ENCODE results near the gene DUSP22. TPM values are rescaled to one million over a fixed set of nuclear protein-coding genes. Genes with fewer than 3 reads are reported as not detected.
A peak's percentile ranks its signal among the peaks of the same experiment; 100 is the strongest.

Gene DUSP22
- total RNA-seq, 1 donor from 2014 or later = 50.0 TPM

DNA sequence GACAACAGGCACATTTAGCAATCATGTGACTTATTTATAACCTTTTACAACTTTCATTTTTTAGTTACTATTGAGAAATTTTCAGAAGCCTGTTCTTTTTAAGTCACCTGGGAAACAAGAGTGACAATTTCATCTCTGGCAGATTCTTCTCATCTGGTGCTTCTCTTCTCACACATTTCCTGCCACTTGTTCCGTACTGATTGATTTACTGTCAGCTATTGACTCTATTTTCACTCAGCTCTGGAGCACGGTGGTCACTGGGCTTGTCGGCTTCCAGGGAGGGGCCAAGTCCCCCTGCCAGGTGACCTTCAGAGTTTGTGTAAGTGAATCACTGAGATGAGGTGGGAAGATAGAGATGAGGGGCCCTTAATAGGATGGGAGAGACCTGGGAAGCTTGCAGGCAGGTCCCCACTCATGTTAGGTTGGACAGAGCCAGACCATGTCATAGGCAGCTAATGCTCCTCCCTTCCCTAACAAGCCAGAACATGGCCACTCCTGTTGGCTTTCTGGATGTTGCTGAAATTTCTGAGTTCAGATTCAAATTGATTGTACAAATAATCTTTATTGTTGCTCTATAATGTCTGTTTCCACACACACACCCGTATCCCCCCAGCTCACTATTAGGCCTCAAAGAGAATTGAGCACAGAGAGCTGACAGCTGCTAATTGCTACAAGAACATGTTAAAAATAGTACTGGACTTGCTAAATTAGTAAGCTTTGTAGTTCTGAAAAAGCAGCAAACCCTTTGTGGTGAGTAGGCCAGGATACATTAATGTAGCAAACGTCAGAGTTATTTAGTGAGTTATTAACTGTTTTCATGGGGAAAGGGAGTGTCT, 13.3 kb downstream of the DUSP22 start:
- no peak for DNase-seq (ENCODE audit: missing footprints)
- intact Hi-C loops (cut with DNase I) = no loop called here
- peak; percentile 38 for ATAC-seq

DNA sequence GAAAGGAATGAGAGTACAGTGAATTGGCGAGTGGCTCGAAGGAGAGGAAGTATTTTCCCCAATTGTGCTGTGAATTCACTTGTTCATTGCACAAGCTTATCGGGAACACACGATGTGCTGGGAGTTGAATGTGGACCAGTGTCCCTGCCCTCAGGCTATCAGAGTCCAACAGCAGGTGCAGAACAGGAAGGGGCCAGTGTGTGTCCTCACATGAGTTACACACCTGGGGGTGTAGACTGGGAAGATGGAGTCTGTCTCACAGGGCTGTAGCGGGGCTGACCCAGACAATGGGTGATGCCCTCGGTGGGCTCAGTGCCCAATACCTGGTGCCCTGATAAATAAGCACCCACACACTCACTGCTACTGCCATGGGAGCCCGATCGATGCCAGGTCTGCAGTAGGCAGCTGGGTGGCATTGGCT, 14.4 kb downstream of the DUSP22 start:
- intact Hi-C loops (cut with DNase I) = no loop called here
- ATAC-seq (peak; percentile 11), DNase-seq (ENCODE audit: missing footprints) (no peak)

DNA sequence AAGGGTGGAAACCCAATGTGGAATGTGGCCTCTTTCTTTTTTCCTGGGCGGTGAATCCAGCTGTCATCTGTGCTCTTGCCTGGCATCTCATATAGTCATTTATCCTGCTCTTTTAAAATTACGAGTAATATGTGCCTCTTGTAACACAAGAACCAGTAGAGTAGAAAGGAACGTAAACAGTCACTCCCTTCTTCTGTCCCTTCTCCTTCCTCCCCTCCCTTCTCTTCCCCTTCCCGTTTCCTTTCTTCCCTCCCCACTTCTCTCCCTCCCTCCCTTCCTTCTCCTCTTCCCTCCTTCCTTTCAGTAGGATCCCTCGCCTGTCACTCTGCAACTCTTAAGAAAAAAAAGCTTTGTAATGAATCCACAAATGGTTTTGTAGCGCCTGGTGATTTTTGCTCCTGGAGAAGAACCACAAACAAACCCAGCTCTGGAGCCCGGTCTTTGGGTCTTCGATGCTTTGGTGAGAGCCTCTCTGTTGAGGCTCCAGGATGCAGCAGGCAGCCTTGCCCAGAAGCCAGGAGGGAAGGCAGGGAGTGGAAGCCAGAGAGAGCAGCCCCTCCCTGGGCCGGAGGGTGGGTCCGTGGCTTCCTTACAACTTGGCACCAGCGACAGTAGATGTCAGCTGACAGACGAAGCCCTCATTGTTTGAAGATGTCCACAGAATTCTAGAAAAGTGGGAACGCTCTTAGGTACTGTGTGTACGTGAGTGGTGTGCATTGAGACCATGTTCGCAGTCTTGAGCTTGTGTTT, 15.0 kb downstream of the DUSP22 start:
- ATAC-seq = no peak
- intact Hi-C loops (cut with DNase I) = no loop called here
- peak; percentile 74 for DNase-seq (ENCODE audit: missing footprints)

- intact Hi-C loops (cut with DNase I) = no loop called here
- ATAC-seq (no peak), DNase-seq (ENCODE audit: missing footprints) (no peak)
These were observed 15.6 kb downstream of the DUSP22 start for GRCh38 chr6:307874-308273.

- intact Hi-C loops (cut with DNase I) = no loop called here
- DNase-seq (ENCODE audit: missing footprints) = no peak
- no peak for ATAC-seq
These were observed 16.0 kb downstream of the DUSP22 start for GRCh38 chr6:308307-308706.

- no peak for ATAC-seq
- intact Hi-C loops (cut with DNase I) = no loop called here
- DNase-seq (ENCODE audit: missing footprints) = no peak
These were observed 16.5 kb downstream of the DUSP22 start for GRCh38 chr6:308768-309167.

DNA sequence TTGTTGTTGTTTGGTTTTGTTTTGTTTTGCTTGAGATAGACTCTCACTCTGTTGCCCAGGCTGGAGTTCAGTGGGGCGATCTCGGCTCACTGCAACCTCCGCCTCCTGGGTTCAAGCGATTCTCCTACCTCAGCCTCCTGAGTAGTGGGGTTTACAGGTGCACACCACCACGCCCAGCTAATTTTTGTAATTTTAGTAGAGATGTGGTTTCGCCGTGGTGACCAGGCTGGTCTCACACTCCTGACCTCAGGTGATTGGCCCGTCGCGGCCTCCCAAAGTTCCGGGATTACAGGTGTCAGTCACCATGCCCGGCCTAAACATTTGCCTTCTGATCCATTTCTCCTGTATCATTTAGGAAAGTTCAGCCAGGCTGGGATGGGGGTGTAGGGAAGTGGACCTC, 17.7 kb downstream of the DUSP22 start:
- intact Hi-C loops (cut with DNase I) = no loop called here
- no peak for ATAC-seq
- no peak for DNase-seq (ENCODE audit: missing footprints)

DNA sequence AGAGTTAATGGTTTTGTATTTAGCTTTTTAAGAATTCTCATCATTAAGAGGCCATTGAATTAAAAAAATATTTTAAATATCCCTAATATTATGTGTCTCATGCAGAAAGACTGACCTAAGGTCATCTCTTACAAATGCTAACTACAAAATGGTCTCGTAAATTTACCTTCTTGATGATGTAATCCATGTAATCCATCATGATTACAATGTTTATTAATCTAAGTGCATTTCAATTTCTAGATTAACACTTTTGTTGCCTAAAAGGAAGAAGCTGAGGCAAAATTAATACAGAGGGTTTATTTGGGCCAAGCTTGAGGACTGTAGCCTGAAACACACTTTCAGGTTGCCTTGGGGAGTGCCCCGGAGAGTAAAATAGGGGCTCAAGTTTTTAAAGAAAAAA, 18.4 kb downstream of the DUSP22 start:
- DNase-seq (ENCODE audit: missing footprints) = no peak
- intact Hi-C loops (cut with DNase I) = no loop called here
- no peak for ATAC-seq

DNA sequence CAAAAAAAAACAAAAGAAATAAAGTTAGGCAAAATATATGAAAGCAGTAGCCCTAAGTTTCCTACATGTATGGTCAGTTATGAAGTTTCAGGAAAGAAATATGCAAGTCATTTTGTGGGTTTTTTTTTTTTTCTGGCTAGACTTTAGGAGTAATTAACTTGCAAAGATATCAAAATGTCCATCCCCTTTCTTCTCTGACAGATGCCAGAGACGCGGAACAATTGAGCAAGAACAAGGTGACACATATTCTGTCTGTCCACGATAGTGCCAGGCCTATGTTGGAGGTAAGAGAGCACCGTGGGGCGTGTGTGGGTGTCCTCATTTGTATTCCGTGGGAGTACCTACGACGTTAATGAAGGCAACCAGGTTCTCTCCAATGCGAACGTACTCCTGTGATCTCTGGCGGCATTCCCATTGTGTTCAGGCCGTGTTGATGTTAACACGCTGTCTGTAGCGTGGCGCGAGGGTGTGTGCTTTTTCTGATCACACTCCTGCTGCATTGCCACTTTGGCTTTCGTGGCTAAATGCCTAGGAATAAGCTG, 19.5 kb downstream of the DUSP22 start:
- ATAC-seq = peak; percentile 71
- DNase-seq (ENCODE audit: missing footprints) = peak; percentile 82
- intact Hi-C loops (cut with DNase I) = no loop called here

DNA sequence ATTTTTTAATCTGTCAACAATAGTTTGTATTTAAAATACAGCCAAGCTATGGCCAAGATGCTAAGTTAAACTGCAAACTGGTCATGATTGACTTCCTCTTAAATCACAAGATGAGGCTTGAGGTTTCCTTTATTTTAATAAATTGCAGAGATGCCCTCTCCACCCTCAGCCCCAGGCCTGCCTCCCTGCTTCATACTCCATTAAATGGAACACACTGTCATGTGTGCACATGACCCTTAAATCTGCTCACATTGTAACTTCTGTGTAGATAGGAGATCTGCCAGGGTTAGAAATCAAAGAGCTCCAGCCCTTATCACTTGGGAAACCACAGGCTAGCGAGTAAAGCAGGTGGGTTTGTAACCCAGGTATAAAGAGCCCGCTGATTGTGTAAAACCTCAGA, 20.8 kb downstream of the DUSP22 start:
- ATAC-seq = peak; percentile 32
- no peak for DNase-seq (ENCODE audit: missing footprints)
- intact Hi-C loops (cut with DNase I) = no loop called here

GRCh38 chr6:313917-314316, 21.6 kb downstream of the DUSP22 start:
- ATAC-seq (no peak), DNase-seq (ENCODE audit: missing footprints) (no peak)
- intact Hi-C loops (cut with DNase I) = no loop called here

- DNase-seq (ENCODE audit: missing footprints) (no peak), ATAC-seq (no peak)
These were observed 22.1 kb downstream of the DUSP22 start for GRCh38 chr6:314377-314776.

DNA sequence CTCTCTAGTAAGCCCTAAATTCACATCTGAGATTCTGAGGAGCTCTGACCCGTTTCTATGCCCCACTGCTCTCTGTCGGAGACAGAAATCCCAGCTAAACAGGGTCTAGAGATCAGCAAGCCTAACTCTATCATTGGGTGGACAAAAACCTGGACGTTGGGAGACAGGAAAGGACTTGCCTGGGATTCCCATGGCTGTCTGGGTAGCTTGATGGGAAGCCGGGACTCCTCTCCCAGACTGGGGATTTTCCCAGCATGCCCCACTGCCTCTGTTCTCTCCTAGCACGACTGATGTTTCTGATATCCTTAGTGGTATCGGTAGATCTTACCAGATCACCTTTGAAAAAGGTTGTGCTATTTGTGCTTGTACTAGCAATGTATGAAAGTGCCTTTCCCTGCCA, 22.9 kb downstream of the DUSP22 start:
- intact Hi-C loops (cut with DNase I) = no loop called here
- DNase-seq (ENCODE audit: missing footprints) = no peak
- ATAC-seq = no peak

More at GRCh38 chr6:314377-314776, 22.1 kb downstream of the DUSP22 start:
- intact Hi-C loops (cut with DNase I) = no loop called here

DNA sequence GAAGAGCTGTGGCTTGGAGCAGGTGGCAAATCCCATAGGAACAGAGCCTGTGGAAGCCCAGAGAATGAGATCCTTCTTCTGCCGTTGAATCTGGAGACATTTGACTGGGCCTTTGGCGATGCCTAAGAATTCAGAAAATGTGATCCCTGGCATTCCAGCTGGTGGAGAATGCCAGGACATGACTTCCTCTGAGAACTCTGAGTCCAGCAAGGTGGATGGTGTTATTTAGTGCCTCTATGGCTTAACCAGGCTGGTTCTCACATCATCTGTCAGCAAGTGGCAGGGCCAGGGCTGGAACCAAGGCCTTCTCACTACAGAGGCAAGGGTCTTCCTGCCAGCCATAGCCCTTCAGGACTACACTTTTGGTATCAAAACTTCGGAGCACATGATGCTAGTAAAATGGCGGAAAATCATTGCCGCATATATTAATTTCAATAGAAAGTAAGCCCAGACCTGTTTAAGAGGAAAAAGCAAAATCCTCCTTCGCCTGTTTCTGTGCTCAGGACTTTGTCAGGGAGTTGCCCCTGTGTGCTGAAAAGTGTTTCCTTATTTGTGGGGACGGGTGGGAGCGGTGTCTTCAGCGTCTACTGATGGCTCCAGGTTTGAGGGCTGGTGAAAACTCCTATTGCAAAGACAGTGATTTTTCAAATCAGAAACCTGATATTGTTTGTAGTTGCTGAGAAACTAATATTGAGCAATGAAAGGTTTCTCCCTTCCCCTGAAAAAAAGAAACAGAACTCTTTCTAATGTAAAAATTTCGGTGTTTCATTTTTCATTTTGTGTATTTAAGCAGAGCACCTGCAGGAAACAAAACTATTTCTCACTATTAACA, 23.9 kb downstream of the DUSP22 start:
- intact Hi-C loops (cut with DNase I) = no loop called here
- ATAC-seq = no peak
- no peak for DNase-seq (ENCODE audit: missing footprints)

DNA sequence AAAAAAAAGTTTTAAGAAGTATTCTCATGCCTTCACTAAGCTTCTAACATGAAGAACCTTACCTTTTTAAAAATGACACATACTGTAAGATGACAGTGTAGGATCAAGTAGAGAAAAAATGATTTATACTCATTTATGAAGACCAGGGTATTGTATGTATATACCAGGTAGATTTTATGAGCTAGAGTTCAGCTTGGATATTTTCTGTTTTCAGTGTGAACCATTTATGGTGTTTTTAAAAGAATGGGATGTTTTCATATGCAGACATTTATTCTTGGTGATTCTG, 24.4 kb downstream of the DUSP22 start:
- intact Hi-C loops (cut with DNase I) = no loop called here
- ATAC-seq = no peak
- no peak for DNase-seq (ENCODE audit: missing footprints)

GRCh38 chr6:317060-317447, 24.8 kb downstream of the DUSP22 start:
- DNase-seq (ENCODE audit: missing footprints) (no peak), ATAC-seq (no peak)
- intact Hi-C loops (cut with DNase I) = no loop called here

- intact Hi-C loops (cut with DNase I) = no loop called here
- DNase-seq (ENCODE audit: missing footprints) (peak; percentile 74), ATAC-seq (no peak)
These were observed 25.3 kb downstream of the DUSP22 start for GRCh38 chr6:317448-318144.

- intact Hi-C loops (cut with DNase I) = no loop called here
- DNase-seq (ENCODE audit: missing footprints) (no peak), ATAC-seq (no peak)
These were observed 26.1 kb downstream of the DUSP22 start for GRCh38 chr6:318243-318890.

All from Right ventricle myocardium inferior (tissue), 1 donor.